H1 (cell line): ENCODE data around the gene CHI3L1.

Experiments used
- CTBP2 ChIP-seq: IDR thresholded peaks from 2 replicates; pipeline ENCODE4 v1.7.0; 2011; ENCODE audit warnings: borderline replicate concordance, mild to moderate bottlenecking, moderate library complexity, mixed read lengths, low read length; ENCODE audit not compliant: insufficient read depth, insufficient read length
- GTF2F1 ChIP-seq: IDR thresholded peaks from 2 replicates; pipeline ENCODE4 v1.6.1; 2012; ENCODE audit warnings: low read depth, low read length, improper control_type of control experiment, borderline replicate concordance
- MAX ChIP-seq: IDR thresholded peaks from 2 replicates; pipeline ENCODE4 v1.6.1; 2012; ENCODE audit warnings: inconsistent platforms

- TF ChIP-seq CTBP2 = no peak
- no peak for TF ChIP-seq MAX
- TF ChIP-seq GTF2F1 = no peak
Observed at GRCh38 chr1:203131548-203132200, 54.8 kb downstream of the CHI3L1 start.
